BJ (cell line): Measurements from ENCODE around the gene GLIPR1. TPM values are rescaled to one million over a fixed set of nuclear protein-coding genes. Genes with fewer than 3 reads are reported as not detected.
A peak's percentile ranks its signal among the peaks of the same experiment; 100 is the strongest.
"Not testable (repeated sequence)": the region's sequence is repeated elsewhere in the genome, so short reads cannot be mapped to it uniquely, and the experiment has no call there.

ENCODE experiments used
- CTCF ChIA-PET: fragments of 350-600 bp; formaldehyde crosslinking; extraction: SDS; loops from one replicate; lab custom pipeline; 2021; ENCODE audit warnings: antibody characterized with exemption, inconsistent platforms; lab: Yijun Ruan, JAX
- POLR2A ChIA-PET: fragments of 300-600 bp; sonication (Branson Sonifier 250); formaldehyde crosslinking; extraction: SDS; loops from one replicate; lab custom pipeline; 2021; ENCODE audit warnings: antibody characterized with exemption; lab: Charles Lee
- DNase-seq: peaks from one replicate; pipeline ENCODE4 v3.0.0-alpha.2; 2011; ENCODE audit warnings: low read depth
- H3K27me3 ChIP-seq: 2 replicates; pipeline ENCODE4 v1.6.0; 2011; ENCODE audit warnings: low read length; ENCODE audit not compliant: control insufficient read depth, insufficient read depth
- H3K36me3 ChIP-seq: 2 replicates; pipeline ENCODE4 v1.5.1; 2011; ENCODE audit warnings: low read length; ENCODE audit not compliant: control insufficient read depth, insufficient read depth
- H3K4me3 ChIP-seq: 2 replicates; pipeline ENCODE4 v1.5.1; 2011; ENCODE audit warnings: low read depth, mild to moderate bottlenecking, control low read depth, low read length
- CTCF ChIP-seq: IDR thresholded peaks from 2 replicates; pipeline ENCODE4 v1.5.1; 2011; ENCODE audit warnings: low read depth, mild to moderate bottlenecking, control low read depth, inconsistent platforms, low read length, moderate library complexity; ENCODE audit not compliant: insufficient read depth
- polyA plus RNA-seq: library from polyadenylated mRNA; depleted of rRNA; stranded (reverse); fragments of >200 nt; gene quantifications from 2 replicates; pipeline ENCODE4 v1.2.3, GENCODE V29; 2011

GLIPR1 gene
- polyA plus RNA-seq, 1 experiment: 175 TPM

DNA sequence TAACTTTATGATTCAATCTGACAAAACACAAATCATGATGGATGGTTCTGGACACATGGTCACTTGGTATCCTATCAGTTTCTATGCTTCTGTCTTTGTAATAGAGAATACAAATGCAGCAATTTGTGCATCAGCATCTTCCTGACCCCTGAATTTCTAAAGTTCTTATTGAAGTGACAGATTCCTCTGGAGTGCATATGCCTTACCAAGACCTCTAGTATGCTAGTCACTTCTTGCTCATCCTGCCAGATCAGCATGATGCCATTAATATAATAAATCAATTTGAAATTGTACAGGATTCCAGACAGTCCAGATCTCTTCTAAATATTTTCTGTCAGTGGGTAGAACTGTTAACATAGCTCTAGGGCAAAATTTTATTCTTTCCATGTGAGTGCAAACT lies 40.6 kb upstream of the GLIPR1 start:
- no peaks in the 10 kb centered on the region for H3K27me3 ChIP-seq
- ChIA-PET CTCF (no interaction called here), POLR2A (no interaction called here)
- TF ChIP-seq CTCF: no peak
- no peak for DNase-seq
- no peaks in the 10 kb centered on the region for H3K36me3 ChIP-seq
- no peak overlapping the region for H3K4me3 ChIP-seq

GRCh38 chr12:75441687-75442449 lies 38.7 kb upstream of the GLIPR1 start:
- POLR2A ChIA-PET, H3K4me3 ChIP-seq, H3K36me3 ChIP-seq, DNase-seq, H3K27me3 ChIP-seq: not testable (repeated sequence)
- CTCF ChIA-PET: interaction anchor here (0.9 kb wide), 1 partner anchor 51 kb away, joined by 3 read pairs; no protein-coding TSS in a partner anchor

GRCh38 chr12:75442454-75442853 lies 38.1 kb upstream of the GLIPR1 start:
- CTCF ChIA-PET: interaction anchor here (0.9 kb wide), 1 partner anchor 51 kb away, joined by 3 read pairs; no protein-coding TSS in a partner anchor
- H3K4me3 ChIP-seq, H3K27me3 ChIP-seq, DNase-seq, H3K36me3 ChIP-seq, POLR2A ChIA-PET: not testable (repeated sequence)

DNA sequence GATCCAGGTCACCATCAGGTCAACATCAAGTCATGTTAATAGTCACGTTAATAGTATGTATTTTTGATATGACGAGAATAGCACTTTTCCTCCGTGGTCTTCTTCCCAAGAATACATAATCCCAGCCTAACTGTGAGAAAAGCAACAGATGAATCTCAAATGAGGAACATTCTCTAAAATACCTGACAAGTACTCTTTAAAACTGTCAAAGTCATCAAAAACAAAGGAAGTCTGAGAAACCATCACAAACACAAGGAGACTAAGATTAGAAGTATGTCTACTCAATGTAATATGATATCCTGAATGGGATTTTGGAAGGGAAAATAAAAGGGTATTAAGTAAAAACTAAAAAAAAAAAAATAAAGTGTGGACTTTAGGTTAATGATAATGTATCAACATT lies 36.8 kb upstream of the GLIPR1 start:
- H3K4me3 ChIP-seq: no peak overlapping the region
- TF ChIP-seq CTCF: no peak
- no peaks in the 10 kb centered on the region for H3K27me3 ChIP-seq
- POLR2A ChIA-PET: no interaction called here
- CTCF ChIA-PET: no interaction called here
- DNase-seq: no peak
- no peaks in the 10 kb centered on the region for H3K36me3 ChIP-seq

DNA sequence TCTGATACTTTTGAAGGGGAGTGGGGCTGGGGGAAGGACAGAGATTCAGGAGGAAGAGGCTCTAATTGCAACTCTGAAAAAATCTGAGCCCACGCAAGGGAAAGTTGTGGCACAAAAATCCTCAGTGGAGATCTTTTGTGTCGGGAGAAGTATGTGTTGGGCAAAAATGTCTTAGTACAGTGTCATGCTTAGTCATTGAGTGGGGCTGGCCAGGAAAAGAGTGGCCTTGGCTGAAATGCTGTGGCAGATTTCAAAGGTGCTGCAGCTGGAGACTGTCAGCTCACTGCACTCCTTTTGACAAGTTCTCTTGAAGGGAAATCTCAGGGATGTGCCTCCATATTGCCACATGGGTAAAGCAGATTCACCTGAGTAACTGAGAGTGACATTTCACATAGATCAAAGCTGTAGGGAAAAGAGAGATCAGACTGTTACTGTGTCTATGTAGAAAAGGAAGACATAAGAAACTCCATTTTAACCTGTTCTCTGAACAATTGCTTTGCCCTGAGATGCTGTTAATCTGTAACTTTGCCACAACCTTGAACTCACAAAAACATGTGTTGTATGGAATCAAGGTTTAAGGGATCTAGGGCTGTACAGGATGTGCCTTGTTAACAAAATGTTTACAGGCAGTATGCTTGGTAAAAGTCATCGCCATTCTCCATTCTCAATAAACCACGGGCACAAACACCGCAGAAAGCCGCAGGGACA lies 36.0 kb upstream of the GLIPR1 start:
- no peaks in the 10 kb centered on the region for H3K36me3 ChIP-seq
- ChIA-PET CTCF (no interaction called here), POLR2A (no interaction called here)
- TF ChIP-seq CTCF: no peak
- no peak overlapping the region for H3K4me3 ChIP-seq
- no peaks in the 10 kb centered on the region for H3K27me3 ChIP-seq
- peak; percentile 18 for DNase-seq

DNA sequence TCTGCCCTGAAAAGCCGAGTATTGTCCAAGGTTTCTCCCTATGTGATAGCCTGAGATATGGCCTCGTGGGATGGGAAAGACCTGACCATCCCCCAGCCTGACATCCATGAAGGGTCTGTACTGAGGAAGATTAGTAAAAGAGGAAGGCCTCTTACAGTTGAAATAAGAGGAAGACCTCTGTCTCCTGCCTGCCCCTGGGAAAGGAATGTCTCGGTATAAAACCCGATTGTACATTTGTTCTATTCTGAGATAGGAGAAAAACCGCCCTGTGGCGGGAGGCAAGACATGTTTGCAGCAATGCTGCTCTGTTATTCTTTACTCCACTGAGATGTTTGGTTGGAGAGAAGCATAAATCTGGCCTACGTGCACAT lies 35.4 kb upstream of the GLIPR1 start:
- CTCF ChIA-PET, H3K4me3 ChIP-seq, H3K27me3 ChIP-seq, DNase-seq, POLR2A ChIA-PET, H3K36me3 ChIP-seq: not testable (repeated sequence)
